Skeletal muscle satellite cell (primary cell): ENCODE results near the gene NRG2.

Experiments used
- H3K27me3 ChIP-seq: 2 replicates; pipeline ENCODE4 v1.7.0; 2013; ENCODE audit warnings: low read length; ENCODE audit not compliant: control insufficient read depth, insufficient read depth
- H3K36me3 ChIP-seq: 2 replicates; pipeline ENCODE4 v1.7.0; 2013; ENCODE audit warnings: mild to moderate bottlenecking, control low read depth, low read length; ENCODE audit not compliant: insufficient read depth
- H3K4me1 ChIP-seq: 2 replicates; pipeline ENCODE4 v1.7.0; 2013; ENCODE audit warnings: low read length; ENCODE audit not compliant: control insufficient read depth, insufficient read depth
- H3K4me2 ChIP-seq: 2 replicates; pipeline ENCODE4 v1.7.0; 2013; ENCODE audit warnings: mild to moderate bottlenecking, low read length
- H3K4me3 ChIP-seq: 2 replicates; pipeline ENCODE4 v1.7.0; 2013; ENCODE audit warnings: low read length
- H3K9ac ChIP-seq: 2 replicates; pipeline ENCODE4 v1.7.0; 2013; ENCODE audit warnings: mild to moderate bottlenecking, low read depth, low read length, moderate library complexity
- H3K9me3 ChIP-seq: replicated peaks from 2 replicates; pipeline ENCODE4 v1.7.0; 2013; ENCODE audit warnings: mild to moderate bottlenecking, control low read depth, low read length

Gene NRG2

DNA sequence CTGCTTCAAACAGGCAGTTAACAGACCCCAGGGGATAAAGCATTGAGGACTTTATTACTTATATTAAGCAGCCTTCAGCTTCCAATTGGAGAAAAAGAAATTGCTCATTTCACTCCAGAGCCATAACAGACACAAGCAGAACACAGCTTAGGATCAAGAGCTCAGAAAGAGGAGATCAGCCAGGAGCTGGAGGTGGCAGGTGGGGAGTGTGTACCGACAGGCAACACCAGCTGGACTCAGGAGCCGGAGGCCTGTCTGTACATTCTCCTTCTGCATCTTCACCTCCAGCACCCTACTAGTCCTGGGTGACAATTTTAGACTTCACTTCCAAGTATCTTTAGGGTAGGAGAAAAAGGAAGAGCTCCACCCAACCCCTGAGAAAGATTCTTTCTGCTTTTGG is 35.8 kb downstream of the NRG2 start:
- no peaks in the 10 kb centered on the region for H3K36me3 ChIP-seq
- H3K9me3 ChIP-seq: no peaks in the 10 kb centered on the region
- no peak overlapping the region for H3K4me2 ChIP-seq
- no peaks in the 10 kb centered on the region for H3K4me1 ChIP-seq
- peaks cover 77% of the 10 kb centered on the region for H3K27me3 ChIP-seq
- H3K4me3 ChIP-seq: no peak overlapping the region
- no peak overlapping the region for H3K9ac ChIP-seq

- H3K27me3 ChIP-seq: peaks cover 85% of the 10 kb centered on the region
- no peaks in the 10 kb centered on the region for H3K36me3 ChIP-seq
- H3K4me2 ChIP-seq: no peak overlapping the region
- H3K4me3 ChIP-seq: no peak overlapping the region
- no peaks in the 10 kb centered on the region for H3K9me3 ChIP-seq
- H3K9ac ChIP-seq: no peak overlapping the region
- no peaks in the 10 kb centered on the region for H3K4me1 ChIP-seq
Observed at GRCh38 chr5:140005145-140005591, 37.9 kb downstream of the NRG2 start.

- H3K4me2 ChIP-seq: no peak overlapping the region
- peaks cover 94% of the 10 kb centered on the region for H3K27me3 ChIP-seq
- H3K9ac ChIP-seq: no peak overlapping the region
- no peaks in the 10 kb centered on the region for H3K36me3 ChIP-seq
- no peaks in the 10 kb centered on the region for H3K9me3 ChIP-seq
- no peak overlapping the region for H3K4me3 ChIP-seq
- H3K4me1 ChIP-seq: no peaks in the 10 kb centered on the region
Observed at GRCh38 chr5:140004174-140004573, 38.9 kb downstream of the NRG2 start.

DNA sequence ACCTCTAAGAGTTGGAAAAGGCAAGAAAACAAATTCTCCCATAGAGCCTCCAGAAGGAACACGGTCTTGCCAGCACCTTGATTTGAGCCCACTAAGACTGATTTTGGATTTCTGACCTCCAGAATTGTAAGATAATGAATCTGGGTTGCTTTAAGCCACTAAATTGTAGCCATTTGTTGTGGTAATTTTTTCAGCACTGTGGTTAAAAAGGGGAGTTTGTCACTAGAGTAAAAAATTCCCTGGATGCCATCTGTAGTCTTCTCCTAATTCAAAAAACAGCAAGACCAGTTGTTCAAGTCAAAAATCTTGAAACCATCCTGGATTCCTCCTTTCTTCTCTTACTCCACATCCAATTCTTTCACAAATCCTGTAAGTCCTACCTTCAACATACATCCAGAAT is 39.6 kb downstream of the NRG2 start:
- Histone ChIP-seq H3K27me3 (peaks cover 94% of the 10 kb centered on the region), H3K4me1 (no peaks in the 10 kb centered on the region), H3K9me3 (no peaks in the 10 kb centered on the region), H3K36me3 (no peaks in the 10 kb centered on the region), H3K9ac (no peak overlapping the region), H3K4me3 (no peak overlapping the region), H3K4me2 (no peak overlapping the region)

DNA sequence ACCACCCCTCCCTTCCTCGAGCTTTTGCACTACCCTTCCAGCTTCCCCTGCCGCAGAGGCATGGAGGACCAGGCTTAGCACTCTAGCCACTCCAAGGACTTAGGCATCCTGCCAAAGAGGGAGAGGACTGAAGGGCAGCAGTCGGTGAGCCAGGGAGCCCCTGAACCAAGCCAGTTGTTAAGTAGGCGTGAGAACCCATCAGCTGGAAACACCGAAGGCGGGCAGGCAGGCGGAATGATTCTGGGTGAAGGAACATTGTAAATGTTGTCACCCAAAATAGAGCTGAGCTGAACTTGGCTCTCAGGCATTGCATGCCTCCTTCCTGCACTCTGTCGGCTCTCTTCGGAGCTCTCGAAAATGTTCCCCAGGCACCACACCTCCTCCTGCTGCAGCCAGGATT is 42.8 kb downstream of the NRG2 start:
- no peak overlapping the region for H3K4me2 ChIP-seq
- H3K36me3 ChIP-seq: no peaks in the 10 kb centered on the region
- H3K9ac ChIP-seq: no peak overlapping the region
- H3K4me3 ChIP-seq: no peak overlapping the region
- H3K9me3 ChIP-seq: no peaks in the 10 kb centered on the region
- H3K4me1 ChIP-seq: no peaks in the 10 kb centered on the region
- peaks cover 88% of the 10 kb centered on the region for H3K27me3 ChIP-seq

- Histone ChIP-seq H3K4me3 (no peak overlapping the region), H3K9ac (no peak overlapping the region), H3K9me3 (no peaks in the 10 kb centered on the region), H3K4me1 (no peaks in the 10 kb centered on the region), H3K4me2 (no peak overlapping the region), H3K27me3 (peaks cover 89% of the 10 kb centered on the region), H3K36me3 (no peaks in the 10 kb centered on the region)
Observed at GRCh38 chr5:139998837-139999236, 44.3 kb downstream of the NRG2 start.

DNA sequence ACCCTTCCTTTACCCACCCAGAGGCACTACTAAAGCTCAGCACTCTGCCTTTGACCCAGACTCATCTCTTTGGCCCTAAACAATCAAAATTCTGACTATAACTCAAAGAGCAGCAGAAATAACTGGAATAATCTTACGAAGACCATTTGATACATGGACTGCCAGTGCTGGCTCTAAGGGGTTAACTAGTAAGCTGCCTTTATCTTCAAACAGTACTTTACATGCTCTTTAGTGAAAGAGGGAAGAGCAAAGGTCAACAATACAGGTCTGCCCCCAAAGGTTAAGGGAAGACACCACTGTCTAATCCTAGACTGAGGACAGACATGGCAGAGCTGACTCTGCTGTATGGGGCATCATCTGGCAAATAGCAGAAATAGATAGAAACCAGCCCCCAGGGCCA is 45.8 kb downstream of the NRG2 start:
- H3K4me2 ChIP-seq: no peak overlapping the region
- no peaks in the 10 kb centered on the region for H3K4me1 ChIP-seq
- no peak overlapping the region for H3K9ac ChIP-seq
- H3K36me3 ChIP-seq: no peaks in the 10 kb centered on the region
- H3K27me3 ChIP-seq: peaks cover 87% of the 10 kb centered on the region
- H3K4me3 ChIP-seq: no peak overlapping the region
- no peaks in the 10 kb centered on the region for H3K9me3 ChIP-seq

DNA sequence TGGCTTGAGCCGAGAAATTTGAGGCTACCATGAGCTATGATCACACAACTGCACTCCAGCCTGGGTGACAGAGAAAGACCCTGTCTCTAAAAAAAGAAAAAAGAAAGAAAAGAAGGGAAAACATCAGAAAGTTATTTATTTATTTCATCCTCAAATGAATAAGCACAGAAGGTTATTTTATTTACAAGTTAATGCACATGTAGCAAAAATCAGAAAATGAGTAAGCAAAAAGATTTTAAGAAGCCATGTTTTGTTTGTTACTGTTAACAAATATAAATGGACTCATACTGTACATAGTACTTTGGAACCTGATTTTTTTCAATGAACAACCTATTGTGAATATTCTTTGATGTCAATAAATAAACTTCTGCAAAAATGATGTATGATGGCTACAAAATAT is 47.2 kb downstream of the NRG2 start:
- no peak overlapping the region for H3K4me2 ChIP-seq
- no peaks in the 10 kb centered on the region for H3K36me3 ChIP-seq
- H3K4me1 ChIP-seq: no peaks in the 10 kb centered on the region
- no peak overlapping the region for H3K9ac ChIP-seq
- no peaks in the 10 kb centered on the region for H3K9me3 ChIP-seq
- H3K4me3 ChIP-seq: no peak overlapping the region
- peaks cover 84% of the 10 kb centered on the region for H3K27me3 ChIP-seq

DNA sequence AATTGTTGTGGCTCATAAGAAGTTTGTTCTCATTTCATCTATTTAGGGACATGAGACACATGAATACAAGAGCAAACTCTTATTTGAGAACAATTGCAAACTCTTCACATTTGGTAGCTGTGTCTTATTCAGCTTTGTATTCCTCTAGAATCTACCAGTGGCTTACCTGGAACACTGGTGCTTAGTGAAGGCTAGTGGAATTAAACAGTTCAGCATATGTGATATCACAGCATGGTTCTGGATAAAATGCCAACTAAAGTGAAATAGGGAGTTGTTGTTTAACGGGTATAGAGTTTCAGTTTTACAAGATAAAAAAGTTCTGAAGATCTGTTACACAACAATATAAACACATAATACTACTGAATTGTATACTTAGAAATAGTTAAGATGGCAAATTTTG is 48.9 kb downstream of the NRG2 start:
- Histone ChIP-seq H3K4me3 (no peak overlapping the region), H3K27me3 (peaks cover 68% of the 10 kb centered on the region), H3K36me3 (no peaks in the 10 kb centered on the region), H3K4me2 (no peak overlapping the region), H3K9me3 (no peaks in the 10 kb centered on the region), H3K4me1 (no peaks in the 10 kb centered on the region), H3K9ac (no peak overlapping the region)

DNA sequence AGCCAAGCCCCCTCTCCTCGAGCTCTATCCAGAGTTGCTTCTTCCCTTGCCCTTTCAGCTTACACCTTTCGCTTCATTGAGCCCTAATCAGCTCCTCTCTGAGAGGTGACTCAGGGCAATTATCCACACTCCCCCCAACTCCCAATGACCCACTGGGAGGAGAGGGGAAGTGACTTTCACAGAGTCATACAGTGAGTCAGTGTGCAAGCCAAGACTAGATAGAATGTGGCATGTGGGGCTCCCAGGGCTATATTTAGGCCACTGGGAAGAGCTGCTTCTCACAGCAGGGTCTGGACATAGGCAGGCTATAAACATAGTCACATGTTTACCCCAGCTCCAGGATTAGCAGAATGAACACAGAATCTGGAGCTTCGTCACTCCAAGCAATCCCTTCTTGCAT is 57.4 kb downstream of the NRG2 start:
- Histone ChIP-seq H3K27me3 (peaks cover 24% of the 10 kb centered on the region), H3K9ac (no peak overlapping the region), H3K4me3 (no peak overlapping the region), H3K4me1 (peaks cover 13% of the 10 kb centered on the region), H3K9me3 (no peaks in the 10 kb centered on the region), H3K36me3 (no peaks in the 10 kb centered on the region), H3K4me2 (peak overlapping the region; percentile 17)

- no peaks in the 10 kb centered on the region for H3K36me3 ChIP-seq
- H3K4me3 ChIP-seq: no peak overlapping the region
- peaks cover 29% of the 10 kb centered on the region for H3K27me3 ChIP-seq
- H3K4me2 ChIP-seq: peak overlapping the region; percentile 17
- no peak overlapping the region for H3K9ac ChIP-seq
- H3K9me3 ChIP-seq: no peaks in the 10 kb centered on the region
- peaks cover 13% of the 10 kb centered on the region for H3K4me1 ChIP-seq
Observed at GRCh38 chr5:139985290-139985689, 57.8 kb downstream of the NRG2 start.

GRCh38 chr5:139984816-139985215 is 58.3 kb downstream of the NRG2 start:
- peaks cover 13% of the 10 kb centered on the region for H3K4me1 ChIP-seq
- H3K27me3 ChIP-seq: peaks cover 33% of the 10 kb centered on the region
- no peaks in the 10 kb centered on the region for H3K36me3 ChIP-seq
- no peaks in the 10 kb centered on the region for H3K9me3 ChIP-seq
- H3K4me3 ChIP-seq: no peak overlapping the region
- H3K4me2 ChIP-seq: no peak overlapping the region
- no peak overlapping the region for H3K9ac ChIP-seq

DNA sequence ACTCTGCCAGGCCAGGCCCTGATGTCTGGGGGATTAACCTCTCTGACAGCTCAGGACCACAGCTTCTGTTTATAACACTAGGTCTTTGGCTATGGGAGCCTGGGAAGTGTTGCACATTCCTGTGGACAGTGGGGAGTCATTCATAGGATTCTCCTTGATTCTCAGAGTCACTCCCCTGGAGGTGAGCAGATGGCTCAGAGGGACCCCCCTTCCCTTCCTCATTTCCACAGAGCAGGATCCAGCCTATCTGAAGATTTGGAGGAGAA is 60.2 kb downstream of the NRG2 start:
- H3K27me3 ChIP-seq: peaks cover 39% of the 10 kb centered on the region
- peaks cover 13% of the 10 kb centered on the region for H3K4me1 ChIP-seq
- no peak overlapping the region for H3K9ac ChIP-seq
- no peak overlapping the region for H3K4me2 ChIP-seq
- no peak overlapping the region for H3K4me3 ChIP-seq
- H3K36me3 ChIP-seq: no peaks in the 10 kb centered on the region
- H3K9me3 ChIP-seq: no peaks in the 10 kb centered on the region
